ENCODE results near the gene SKOR2. TPM values are rescaled to one million over a fixed set of nuclear protein-coding genes. Genes with fewer than 3 reads are reported as not detected.

Gene SKOR2
- total and polyA plus RNA-seq, 2 of the 13 experiments (the other 11 are each of a cell fraction or from before 2014, with no cell fraction given): not detected

DNA sequence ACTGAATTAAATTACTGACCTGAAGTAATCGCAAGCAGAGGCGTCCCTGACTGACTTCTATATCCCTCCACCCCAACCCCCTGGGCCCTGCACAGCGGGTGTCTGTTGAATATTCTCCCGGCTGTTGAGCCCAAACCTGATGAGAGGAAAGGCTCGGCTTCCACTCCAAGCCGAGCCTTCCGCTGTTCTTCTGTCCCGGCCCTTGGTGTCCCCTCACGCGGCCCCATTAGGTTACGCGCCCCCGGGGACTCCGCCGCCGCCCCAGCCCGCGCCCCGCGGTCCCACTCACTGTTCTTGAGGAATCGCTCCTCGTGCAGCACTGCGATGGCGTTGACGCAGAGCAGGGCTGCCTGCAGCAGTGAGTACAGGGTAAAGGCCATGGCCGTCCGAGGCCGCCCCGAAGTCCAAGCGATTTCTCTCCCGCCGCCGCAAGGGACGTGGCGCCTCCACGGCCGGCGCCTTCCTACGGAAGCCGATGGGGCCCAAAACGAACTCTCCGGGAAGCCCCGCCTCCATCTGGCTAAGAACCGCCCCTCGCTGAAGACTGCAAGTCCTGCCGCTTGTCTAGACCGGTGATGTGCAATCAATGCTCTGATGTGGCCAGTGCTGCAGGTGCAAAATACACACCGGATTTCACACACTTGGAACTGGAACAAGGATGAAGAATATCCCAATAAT is 75.4 kb downstream of the SKOR2 start, which contains the start of gene IER3IP1 (continued):
- TF ChIP-seq GATAD2A (CRISPR knock-in tag; IDR thresholded peaks at IDR 0.05) (no peak), HHEX (CRISPR knock-in tag; IDR thresholded peaks at IDR 0.05) (no peak), RORA (CRISPR knock-in tag; IDR thresholded peaks at IDR 0.05) (no peak), NR2F6 (IDR thresholded peaks at IDR 0.05) (0 out of 2 replicates have a peak, but pooled peaks have one; percentile 9), NR2F6 (CRISPR knock-in tag; IDR thresholded peaks at IDR 0.05) (no peak), HIC2 (CRISPR knock-in tag; IDR thresholded peaks at IDR 0.05; ENCODE audit: low read depth) (no peak), ATAD3A (CRISPR knock-in tag; IDR thresholded peaks at IDR 0.05) (no peak), PHB2 (IDR thresholded peaks at IDR 0.05; ENCODE audit: partially characterized antibody) (no peak), ZNF652 (CRISPR knock-in tag; IDR thresholded peaks at IDR 0.05; ENCODE audit: borderline replicate concordance, low read depth) (no peak), NR3C1 (CRISPR knock-in tag; IDR thresholded peaks at IDR 0.05) (no peak), ZIK1 (CRISPR knock-in tag; IDR thresholded peaks at IDR 0.05; ENCODE audit: borderline replicate concordance, low read depth) (no peak), IRX3 (CRISPR knock-in tag; IDR thresholded peaks at IDR 0.05; ENCODE audit: borderline replicate concordance, low read depth) (peak; percentile 65; the same call in 1 of the 2 replicates), NCOA1 (CRISPR knock-in tag; IDR thresholded peaks at IDR 0.05) (peak; percentile 64; the same call in 1 of the 2 replicates), ZNF619 (CRISPR knock-in tag; IDR thresholded peaks at IDR 0.05) (no peak), NCOA2 (CRISPR knock-in tag; IDR thresholded peaks at IDR 0.05) (no peak; the same call in 1 of the 2 replicates), PLRG1 (conservative IDR thresholded peaks at IDR 0.05) (no peak), ZNF430 (CRISPR knock-in tag; IDR thresholded peaks at IDR 0.05) (peak; percentile 94; the same call in 1 of the 2 replicates), ZNF557 (CRISPR knock-in tag; IDR thresholded peaks at IDR 0.05) (no peak; the same call in 1 of the 2 replicates), MATR3 (CRISPR knock-in tag; IDR thresholded peaks at IDR 0.05) (no peak), RBAK (CRISPR knock-in tag; IDR thresholded peaks at IDR 0.05) (no peak), PHF8 (CRISPR knock-in tag; IDR thresholded peaks at IDR 0.05) (peak; percentile 98), POLR2A (IDR thresholded peaks at IDR 0.05; ENCODE audit: insufficient read depth in 1 of 2, low read depth in 2 of 2, low read length in 2 of 2) (peak; percentile 88 to 90), ZNF720 (CRISPR knock-in tag; IDR thresholded peaks at IDR 0.05) (no peak), ERF (CRISPR knock-in tag; IDR thresholded peaks at IDR 0.05) (peak; percentile 74)
- TF ChIP-seq, protein P1, sequence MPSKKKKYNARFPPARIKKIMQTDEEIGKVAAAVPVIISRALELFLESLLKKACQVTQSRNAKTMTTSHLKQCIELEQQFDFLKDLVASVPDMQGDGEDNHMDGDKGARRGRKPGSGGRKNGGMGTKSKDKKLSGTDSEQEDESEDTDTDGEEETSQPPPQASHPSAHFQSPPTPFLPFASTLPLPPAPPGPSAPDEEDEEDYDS (CRISPR knock-in tag; IDR thresholded peaks at IDR 0.05): peak; percentile 50
- TF ChIP-seq, protein P2, sequence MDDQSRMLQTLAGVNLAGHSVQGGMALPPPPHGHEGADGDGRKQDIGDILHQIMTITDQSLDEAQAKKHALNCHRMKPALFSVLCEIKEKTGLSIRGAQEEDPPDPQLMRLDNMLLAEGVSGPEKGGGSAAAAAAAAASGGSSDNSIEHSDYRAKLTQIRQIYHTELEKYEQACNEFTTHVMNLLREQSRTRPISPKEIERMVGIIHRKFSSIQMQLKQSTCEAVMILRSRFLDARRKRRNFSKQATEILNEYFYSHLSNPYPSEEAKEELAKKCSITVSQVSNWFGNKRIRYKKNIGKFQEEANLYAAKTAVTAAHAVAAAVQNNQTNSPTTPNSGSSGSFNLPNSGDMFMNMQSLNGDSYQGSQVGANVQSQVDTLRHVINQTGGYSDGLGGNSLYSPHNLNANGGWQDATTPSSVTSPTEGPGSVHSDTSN (CRISPR knock-in tag; IDR thresholded peaks at IDR 0.05; ENCODE audit: borderline replicate concordance): no peak
- TF ChIP-seq, protein P3, sequence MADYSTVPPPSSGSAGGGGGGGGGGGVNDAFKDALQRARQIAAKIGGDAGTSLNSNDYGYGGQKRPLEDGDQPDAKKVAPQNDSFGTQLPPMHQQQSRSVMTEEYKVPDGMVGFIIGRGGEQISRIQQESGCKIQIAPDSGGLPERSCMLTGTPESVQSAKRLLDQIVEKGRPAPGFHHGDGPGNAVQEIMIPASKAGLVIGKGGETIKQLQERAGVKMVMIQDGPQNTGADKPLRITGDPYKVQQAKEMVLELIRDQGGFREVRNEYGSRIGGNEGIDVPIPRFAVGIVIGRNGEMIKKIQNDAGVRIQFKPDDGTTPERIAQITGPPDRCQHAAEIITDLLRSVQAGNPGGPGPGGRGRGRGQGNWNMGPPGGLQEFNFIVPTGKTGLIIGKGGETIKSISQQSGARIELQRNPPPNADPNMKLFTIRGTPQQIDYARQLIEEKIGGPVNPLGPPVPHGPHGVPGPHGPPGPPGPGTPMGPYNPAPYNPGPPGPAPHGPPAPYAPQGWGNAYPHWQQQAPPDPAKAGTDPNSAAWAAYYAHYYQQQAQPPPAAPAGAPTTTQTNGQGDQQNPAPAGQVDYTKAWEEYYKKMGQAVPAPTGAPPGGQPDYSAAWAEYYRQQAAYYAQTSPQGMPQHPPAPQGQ (CRISPR knock-in tag; IDR thresholded peaks at IDR 0.05; ENCODE audit: borderline replicate concordance): no peak

Data from HepG2 (cell line).